HepG2 (cell line): ENCODE measurements around the gene B4GALT5. TPM values are rescaled to one million over a fixed set of nuclear protein-coding genes. Genes with fewer than 3 reads are reported as not detected.
A peak's percentile ranks its signal among the peaks of the same experiment; 100 is the strongest.

Experiments used
- ATAC-seq: fragments of 200-7000 bp; cut with Tn5 transposase; 3 replicates; pipeline ENCODE4 v1.9.1; 2020; ENCODE audit warnings: mild to moderate bottlenecking, moderate library complexity
- BruUV-seq: library from RNA; stranded (reverse); fragments of 400-500 nt; replicated peaks from 2 replicates; lab custom pipeline; 2021; lab: Mats Ljungman, UMichigan
- CTCF ChIA-PET: fragments of 300-600 bp; formaldehyde crosslinking; extraction: SDS; loops from one replicate; lab custom pipeline; 2021; ENCODE audit warnings: low total read pairs, inconsistent platforms, low intra/inter-chr PET ratio; lab: Yijun Ruan, JAX
- POLR2A ChIA-PET: fragments of 350-600 bp; sonication (Branson Sonifier 250); formaldehyde crosslinking; loops from one replicate; lab custom pipeline; 2020; ENCODE audit warnings: antibody characterized with exemption, inconsistent platforms; lab: Yijun Ruan, JAX
- DNase-seq: peaks from one replicate; pipeline ENCODE4 v3.0.0-alpha.2; 2015; ENCODE audit warnings: low spot score
- FAIRE-seq: peaks from 3 replicates; lab custom pipeline; 2011; peaks lifted over from hg19 to GRCh38; lab: Jason Lieb, UNC
- H2AFZ ChIP-seq: one replicate; pipeline ENCODE4 v1.6.1; 2011; ENCODE audit warnings: low read length, inconsistent platforms
- H3K27ac ChIP-seq: fragments of 300-600 bp; 3 replicates; pipeline ENCODE4 v1.8.0; 2011; ENCODE audit warnings: mixed run types, mild to moderate bottlenecking, mixed read lengths, low read length, inconsistent platforms; ENCODE audit not compliant: insufficient read depth; ENCODE audit errors: extremely low read length
- H3K27me3 ChIP-seq, 2 experiments: fragments of 200-600 bp in 1 of 2; 2 replicates in 1 of 2; 3 replicates in 1 of 2; pipeline versions ENCODE4 v1.6.0 to v1.8.0; 2011; ENCODE audit warnings: low read length in 2 of 2, mild to moderate bottlenecking in 2 of 2, moderate library complexity in 2 of 2, inconsistent platforms in 1 of 2; ENCODE audit not compliant: insufficient read depth in 2 of 2, control insufficient read depth in 1 of 2
- H3K36me3 ChIP-seq, 2 experiments: fragments of 200-600 bp in 1 of 2; replicated peaks in 1 of 2; 2 replicates in 1 of 2; 3 replicates in 1 of 2; pipeline versions ENCODE4 v1.5.1 to v1.8.0; 2011; ENCODE audit warnings: low read length in 2 of 2, inconsistent platforms in 1 of 2; ENCODE audit not compliant: insufficient read depth in 2 of 2, control insufficient read depth in 1 of 2
- H3K4me1 ChIP-seq: 2 replicates; pipeline ENCODE4 v1.5.1; 2012; ENCODE audit warnings: low read length, inconsistent platforms; ENCODE audit not compliant: insufficient read depth
- H3K4me2 ChIP-seq: 2 replicates; pipeline ENCODE4 v1.6.0; 2011; ENCODE audit warnings: low read depth, low read length, inconsistent platforms
- H3K4me3 ChIP-seq, 3 experiments: fragments of 200-600 bp in 1 of 3; sonication (generic), shearing (Covaris generic) in 1 of 3; replicated peaks in 1 of 3; 2 replicates each; pipeline ENCODE4 v1.5.1; 2011 to 2016; ENCODE audit warnings: low read length in 3 of 3, inconsistent platforms in 2 of 3, low read depth in 2 of 3, mild to moderate bottlenecking in 2 of 3, control low read depth in 1 of 3, mixed read lengths in 1 of 3; ENCODE audit not compliant: insufficient read depth in 1 of 3
- H3K79me2 ChIP-seq: one replicate; pipeline ENCODE4 v1.6.1; 2011; ENCODE audit warnings: low read length, inconsistent platforms; ENCODE audit not compliant: insufficient read depth
- H3K9ac ChIP-seq: 2 replicates; pipeline ENCODE4 v1.6.0; 2011; ENCODE audit warnings: mild to moderate bottlenecking, low read depth, low read length, inconsistent platforms; ENCODE audit not compliant: insufficient read depth
- H3K9me3 ChIP-seq: 2 replicates; pipeline ENCODE4 v1.5.1; 2012; ENCODE audit warnings: mild to moderate bottlenecking, low read length
- H4K20me1 ChIP-seq: 2 replicates; pipeline ENCODE4 v1.6.0; 2011; ENCODE audit warnings: inconsistent platforms, mild to moderate bottlenecking, low read length, moderate library complexity; ENCODE audit not compliant: insufficient read depth
- DNMT1 ChIP-seq: sonication (generic); formaldehyde crosslinking; IDR thresholded peaks from 2 replicates; pipeline ENCODE4 v1.5.1; 2020; ENCODE audit warnings: mild to moderate bottlenecking, missing genetic modification reagents
- FLYWCH1 ChIP-seq: sonication (generic); formaldehyde crosslinking; IDR thresholded peaks from 2 replicates; pipeline ENCODE4 v1.8.1; 2023; ENCODE audit warnings: mild to moderate bottlenecking, missing genetic modification reagents
- HOXA5 ChIP-seq: sonication (generic); formaldehyde crosslinking; IDR thresholded peaks from 2 replicates; pipeline ENCODE4 v1.4.0; 2020; ENCODE audit warnings: missing genetic modification reagents
- KDM6A ChIP-seq: IDR thresholded peaks from 2 replicates; pipeline ENCODE4 v1.6.1; 2016; ENCODE audit warnings: low read depth
- MAFF ChIP-seq: IDR thresholded peaks from 2 replicates; pipeline ENCODE4 v1.6.1; 2011; ENCODE audit warnings: low read depth, low read length, improper control_type of control experiment
- NPAS2 ChIP-seq: sonication (generic); formaldehyde crosslinking; IDR thresholded peaks from 2 replicates; pipeline ENCODE4 v1.8.0; 2022; ENCODE audit warnings: mild to moderate bottlenecking, missing genetic modification reagents, borderline replicate concordance
- NR2F6 ChIP-seq, 2 experiments: IDR thresholded peaks; 2 replicates each; pipeline ENCODE4 v1.6.1; 2016; ENCODE audit warnings: antibody characterized with exemption in 1 of 2, mild to moderate bottlenecking in 1 of 2
- TBP ChIP-seq: sonication (generic); formaldehyde crosslinking; IDR thresholded peaks from 2 replicates; pipeline ENCODE4 v1.5.0; 2020; ENCODE audit warnings: missing genetic modification reagents
- TGIF2 ChIP-seq: IDR thresholded peaks from 2 replicates; pipeline ENCODE4 v1.6.1; 2016; ENCODE audit warnings: control low read depth, missing compliant biosample characterization
- TP53 ChIP-seq: sonication (generic); formaldehyde crosslinking; conservative IDR thresholded peaks from 2 replicates; pipeline ENCODE4 v1.4.0; 2020; ENCODE audit warnings: missing genetic modification reagents
- ZMYM3 ChIP-seq: sonication (generic); formaldehyde crosslinking; IDR thresholded peaks from 2 replicates; pipeline ENCODE4 v1.5.1; 2020; ENCODE audit warnings: mild to moderate bottlenecking, missing genetic modification reagents
- ZNF160 ChIP-seq: sonication (generic); formaldehyde crosslinking; IDR thresholded peaks from 2 replicates; pipeline ENCODE4 v1.8.0; 2022; ENCODE audit warnings: mild to moderate bottlenecking, inconsistent platforms, missing genetic modification reagents
- ZNF235 ChIP-seq: sonication (generic); formaldehyde crosslinking; IDR thresholded peaks from 2 replicates; pipeline ENCODE4 v1.8.1; 2023; ENCODE audit warnings: mild to moderate bottlenecking, missing genetic modification reagents, borderline replicate concordance
- ZNF460 ChIP-seq: sonication (generic); formaldehyde crosslinking; IDR thresholded peaks from 2 replicates; pipeline ENCODE4 v1.5.1; 2020; ENCODE audit warnings: missing genetic modification reagents, mild to moderate bottlenecking, borderline replicate concordance
- ZNF564 ChIP-seq: sonication (generic); formaldehyde crosslinking; IDR thresholded peaks from 2 replicates; pipeline ENCODE4 v1.8.1; 2023; ENCODE audit warnings: mild to moderate bottlenecking, missing genetic modification reagents
- ZNF746 ChIP-seq: sonication (generic); formaldehyde crosslinking; IDR thresholded peaks from 2 replicates; pipeline ENCODE4 v1.8.0; 2022; ENCODE audit warnings: mild to moderate bottlenecking, missing genetic modification reagents
- ZNF839 ChIP-seq: sonication (generic); formaldehyde crosslinking; IDR thresholded peaks from 2 replicates; pipeline ENCODE4 v1.4.0; 2020; ENCODE audit warnings: missing genetic modification reagents, mild to moderate bottlenecking, borderline replicate concordance
- WGBS: methylation state at CpG from one replicate; pipeline ENCODE4 v1.1.6; 2017; ENCODE audit warnings: low lambda C conversion rate; 5-methylcytosine and 5-hydroxymethylcytosine counted together
- in situ Hi-C: cut with HindIII; loops from 2 replicates; pipeline ENCODE4 v1.10.0; 2017; ENCODE audit warnings: low pct_unique_long_range_greater_than_20kb; ENCODE audit not compliant: extremely low pct_ligation_motif_present
- intact Hi-C: fragments of 100-400 bp; cut with micrococcal nuclease; formaldehyde crosslinking; loops from one replicate; pipeline ENCODE4 v1.10.0; 2022; ENCODE audit not compliant: unreplicated experiment
- polyA plus RNA-seq, 8 experiments: library from polyadenylated mRNA; depleted of rRNA in 3 of 8; stranded (reverse) in 7 of 8; unstranded in 1 of 8; fragments of >200 nt; fragmentation: Illumina TruSeq in 4 of 8; extraction: Trizol in 4 of 8; gene quantifications; 2 replicates each; pipeline versions ENCODE4 v1.2.1 to v1.2.3, GENCODE V29; 2011 to 2016; ENCODE audit warnings: low read depth in 4 of 8, missing spikeins in 1 of 8, mixed read lengths in 1 of 8; ENCODE audit not compliant: insufficient read depth in 1 of 8
- total RNA-seq, 5 experiments: library from RNA; depleted of rRNA; stranded (reverse); fragments of >200 nt; fragmentation: Illumina TruSeq; extraction: Trizol; gene quantifications; 2 replicates each; pipeline ENCODE4 v1.2.3, GENCODE V29; 2016; ENCODE audit warnings: low read depth in 1 of 5
- TF ChIP-seq, protein P1 (sequence below): sonication (generic); formaldehyde crosslinking; IDR thresholded peaks from 2 replicates; pipeline ENCODE4 v1.5.0; 2020; ENCODE audit warnings: mild to moderate bottlenecking, missing genetic modification reagents

B4GALT5 gene
- total and polyA plus RNA-seq, 2 of the 13 experiments (the other 11 are each of a cell fraction or from before 2014, with no cell fraction given), result 27.3 to 30.9 TPM

GRCh38 chr20:49589747-49590146 lies 123.9 kb downstream of the B4GALT5 start:
- in situ Hi-C loops, result no loop called here
- Histone ChIP-seq H3K4me1 (peaks cover 34% of the 10 kb centered on the region), H3K79me2 (no peaks in the 10 kb centered on the region), H3K4me3 (no peak overlapping the region), H3K27ac (no peak overlapping the region), H3K27me3 (no peaks in the 10 kb centered on the region; a peak in 3 of 5 replicates), H2AFZ (no peak overlapping the region), H4K20me1 (no peaks in the 10 kb centered on the region), H3K4me2 (no peak overlapping the region), H3K36me3 (no peaks in the 10 kb centered on the region), H3K9me3 (no peaks in the 10 kb centered on the region), H3K9ac (no peak overlapping the region)
- ChIA-PET POLR2A (interaction anchor here (0.6 to 1.7 kb wide), 2 partner anchors 11 to 14 kb away, joined by 3 to 5 read pairs; no protein-coding TSS in a partner anchor), CTCF (no interaction called here)
- no peak for DNase-seq
- 47% methylated on average over 6 of the region's 6 CpGs for WGBS
- ATAC-seq, result no peak
- TF ChIP-seq ZMYM3 (CRISPR knock-in tag), result peak; percentile 73
- TF ChIP-seq ZNF160, result no peak
- 0 out of 2 replicates have a peak, but pooled peaks have one; percentile 28 for TF ChIP-seq ZNF746 (CRISPR knock-in tag)
- FAIRE-seq, result no peak
- no TSS peak for BruUV-seq
- intact Hi-C loops, result no loop called here

- in situ Hi-C loops, result no loop called here
- POLR2A ChIA-PET, result interaction anchor here (2.5 kb wide), 1 partner anchor 14 kb away, joined by 9 read pairs; no protein-coding TSS in a partner anchor
- CTCF ChIA-PET, result no interaction called here
- no peak for TF ChIP-seq TGIF2 (CRISPR knock-in tag)
- TF ChIP-seq TP53 (CRISPR knock-in tag), result no peak
- TF ChIP-seq ZNF564 (CRISPR knock-in tag), result no peak
- TF ChIP-seq ZNF839 (CRISPR knock-in tag), result no peak
- TF ChIP-seq NR2F6 (IDR thresholded peaks at IDR 0.05), result no peak
- TF ChIP-seq NR2F6 (CRISPR knock-in tag; IDR thresholded peaks at IDR 0.05), result no peak
- TF ChIP-seq HOXA5 (CRISPR knock-in tag), result no peak
- no peak for TF ChIP-seq KDM6A
- no peak for TF ChIP-seq TBP (CRISPR knock-in tag)
- TF ChIP-seq, protein P1, sequence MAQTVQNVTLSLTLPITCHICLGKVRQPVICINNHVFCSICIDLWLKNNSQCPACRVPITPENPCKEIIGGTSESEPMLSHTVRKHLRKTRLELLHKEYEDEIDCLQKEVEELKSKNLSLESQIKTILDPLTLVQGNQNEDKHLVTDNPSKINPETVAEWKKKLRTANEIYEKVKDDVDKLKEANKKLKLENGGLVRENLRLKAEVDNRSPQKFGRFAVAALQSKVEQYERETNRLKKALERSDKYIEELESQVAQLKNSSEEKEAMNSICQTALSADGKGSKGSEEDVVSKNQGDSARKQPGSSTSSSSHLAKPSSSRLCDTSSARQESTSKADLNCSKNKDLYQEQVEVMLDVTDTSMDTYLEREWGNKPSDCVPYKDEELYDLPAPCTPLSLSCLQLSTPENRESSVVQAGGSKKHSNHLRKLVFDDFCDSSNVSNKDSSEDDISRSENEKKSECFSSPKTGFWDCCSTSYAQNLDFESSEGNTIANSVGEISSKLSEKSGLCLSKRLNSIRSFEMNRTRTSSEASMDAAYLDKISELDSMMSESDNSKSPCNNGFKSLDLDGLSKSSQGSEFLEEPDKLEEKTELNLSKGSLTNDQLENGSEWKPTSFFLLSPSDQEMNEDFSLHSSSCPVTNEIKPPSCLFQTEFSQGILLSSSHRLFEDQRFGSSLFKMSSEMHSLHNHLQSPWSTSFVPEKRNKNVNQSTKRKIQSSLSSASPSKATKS (CRISPR knock-in tag), result no peak
- no peak for TF ChIP-seq FLYWCH1 (CRISPR knock-in tag)
- TF ChIP-seq MAFF, result no peak
- TF ChIP-seq DNMT1, result no peak
- no peak for TF ChIP-seq ZNF235 (CRISPR knock-in tag)
- no peak for TF ChIP-seq NPAS2 (CRISPR knock-in tag)
- no peak for TF ChIP-seq ZNF460 (CRISPR knock-in tag)
Observed at GRCh38 chr20:49587111-49587570, 126.5 kb downstream of the B4GALT5 start.

More at GRCh38 chr20:49587111-49587570, 126.5 kb downstream of the B4GALT5 start:
- H3K36me3 ChIP-seq, result no peaks in the 10 kb centered on the region
- peaks cover 7% of the 10 kb centered on the region for H3K9me3 ChIP-seq
- no peaks in the 10 kb centered on the region for H3K79me2 ChIP-seq
- 70% methylated on average over 10 of the region's 10 CpGs for WGBS
- DNase-seq (no peak), ATAC-seq (no peak), FAIRE-seq (no peak)
- H3K4me3 ChIP-seq, result no peak overlapping the region
- intact Hi-C loops, result no loop called here
- H3K4me1 ChIP-seq, result peaks cover 33% of the 10 kb centered on the region
- no TSS peak for BruUV-seq
- H3K9ac ChIP-seq, result no peak overlapping the region
- H3K4me2 ChIP-seq, result no peak overlapping the region
- H4K20me1 ChIP-seq, result no peaks in the 10 kb centered on the region
- no peak overlapping the region for H2AFZ ChIP-seq
- H3K27me3 ChIP-seq, result no peaks in the 10 kb centered on the region; a peak in 2 of 5 replicates
- no peak overlapping the region for H3K27ac ChIP-seq
